Effector memory CD4-positive, alpha-beta T cell (primary cell): Measurements from ENCODE around the gene FOXM1.

Source experiments
- DNase-seq, 3 donors: peaks; one replicate each; pipeline ENCODE4 v3.0.0-alpha.2; 2020
- H3K27ac ChIP-seq: 2 replicates; pipeline ENCODE4 v1.7.0; 2013; ENCODE audit warnings: mild to moderate bottlenecking, low read length, moderate library complexity; ENCODE audit not compliant: insufficient read depth, poor library complexity, severe bottlenecking
- H3K27me3 ChIP-seq: replicated peaks from 2 replicates; pipeline ENCODE4 v1.7.0; 2013; ENCODE audit warnings: mild to moderate bottlenecking, low read length; ENCODE audit not compliant: insufficient read depth, control insufficient read depth, poor library complexity, severe bottlenecking
- H3K36me3 ChIP-seq: 2 replicates; pipeline ENCODE4 v1.7.0; 2013; ENCODE audit warnings: mild to moderate bottlenecking, low read length, moderate library complexity; ENCODE audit not compliant: control insufficient read depth, insufficient read depth
- H3K4me1 ChIP-seq: 2 replicates; pipeline ENCODE4 v1.7.0; 2013; ENCODE audit warnings: low read length, mild to moderate bottlenecking; ENCODE audit not compliant: control insufficient read depth, insufficient read depth, poor library complexity, severe bottlenecking
- H3K4me3 ChIP-seq: 2 replicates; pipeline ENCODE4 v1.7.0; 2013; ENCODE audit warnings: low read length, low read depth, mild to moderate bottlenecking; ENCODE audit not compliant: insufficient read depth, poor library complexity, severe bottlenecking
- H3K9me3 ChIP-seq: 2 replicates; pipeline ENCODE4 v1.7.0; 2013; ENCODE audit warnings: mild to moderate bottlenecking, low read length, moderate library complexity; ENCODE audit not compliant: control insufficient read depth

Gene FOXM1

GRCh38 chr12:2812290-2813213 is 64.4 kb downstream of the FOXM1 start, which contains the start of gene ITFG2:
TSS of gene ITFG2 (plus strand) at chr12:2812668. CDS start at chr12:2812761, 93 bp downstream.
- Histone ChIP-seq H3K4me3 (peak within 1 kb of the TSS; percentile 72), H3K36me3 (peaks cover 4% of the 10 kb centered on the region), H3K27me3 (no peaks in the 10 kb centered on the region), H3K4me1 (peaks cover 16% of the 10 kb centered on the region), H3K9me3 (no peaks in the 10 kb centered on the region), H3K27ac (peak within 1 kb of the TSS; percentile 87)
- peak; percentile 88 to 94 (median 93) for DNase-seq

- DNase-seq = no peak
- peak overlapping the region; percentile 72 for H3K4me3 ChIP-seq
- H3K27ac ChIP-seq = peak overlapping the region; percentile 87
These were observed 65.2 kb downstream of the FOXM1 start for GRCh38 chr12:2811801-2812200.

More at GRCh38 chr12:2811801-2812200, 65.2 kb downstream of the FOXM1 start:
- Histone ChIP-seq H3K4me1 (peaks cover 16% of the 10 kb centered on the region), H3K36me3 (no peaks in the 10 kb centered on the region), H3K9me3 (no peaks in the 10 kb centered on the region), H3K27me3 (no peaks in the 10 kb centered on the region)
